Thoracic aorta (tissue), 2 donors: ENCODE results near the gene SNX8. TPM values are rescaled to one million over a fixed set of nuclear protein-coding genes. Genes with fewer than 3 reads are reported as not detected.

ENCODE experiments used
- ATAC-seq: fragments of 150-250 bp; one replicate; pipeline ENCODE4 v1.8.0; 2017; ENCODE audit warnings: low read depth; ENCODE audit not compliant: insufficient number of reproducible peaks, low FRiP score
- DNase-seq: peaks from one replicate; pipeline ENCODE4 v3.0.0-alpha.2; 2020; ENCODE audit warnings: low spot score
- H3K27ac ChIP-seq, 2 donors: fragments of 200-600 bp; sonication (generic); 1 replicate in 1 of 2; 2 replicates in 1 of 2; pipeline ENCODE4 v1.5.1; 2016; ENCODE audit warnings: mild to moderate bottlenecking in 2 of 2, moderate library complexity in 2 of 2
- H3K27me3 ChIP-seq: fragments of 200-600 bp; sonication (generic); replicated peaks from 2 replicates; pipeline ENCODE4 v1.6.0; 2016; ENCODE audit warnings: mild to moderate bottlenecking; ENCODE audit not compliant: insufficient read depth
- H3K36me3 ChIP-seq: fragments of 200-600 bp; sonication (generic); one replicate; pipeline ENCODE4 v1.5.1; 2016
- H3K4me1 ChIP-seq, 2 donors: fragments of 200-600 bp; sonication (generic); 1 replicate in 1 of 2; 2 replicates in 1 of 2; pipeline versions ENCODE4 v1.5.1 to v1.6.0; 2016; ENCODE audit warnings: low read depth in 2 of 2, mild to moderate bottlenecking in 1 of 2; ENCODE audit not compliant: control insufficient read depth in 1 of 2
- H3K4me3 ChIP-seq: fragments of 200-600 bp; sonication (generic); 2 replicates; pipeline ENCODE4 v1.5.1; 2016; ENCODE audit warnings: mild to moderate bottlenecking
- H3K9me3 ChIP-seq: fragments of 200-600 bp; sonication (generic); 2 replicates; pipeline ENCODE4 v1.5.1; 2016
- total RNA-seq, 2 donors: library from RNA; depleted of rRNA; stranded (reverse); fragments of >200 nt; gene quantifications; one replicate each; pipeline versions ENCODE4 v1.1.0 to v1.2.3, GENCODE V29; 2016
- TF ChIP-seq, protein P1 (sequence below): fragments of 200-600 bp; sonication (generic); IDR thresholded peaks from one replicate; pipeline ENCODE4 v1.5.1; 2019; ENCODE audit warnings: antibody characterized with exemption

Gene SNX8
- total RNA-seq, 2 donors from 2014 or later, result 6.5 to 29.6 TPM

GRCh38 chr7:2224934-2225333 lies 89.3 kb downstream of the SNX8 start:
- Histone ChIP-seq H3K4me1 (peaks cover 0 to 3% of the 10 kb centered on the region in 2 donors), H3K4me3 (no peak overlapping the region), H3K36me3 (peaks cover 28% of the 10 kb centered on the region), H3K9me3 (no peaks in the 10 kb centered on the region), H3K27me3 (no peaks in the 10 kb centered on the region), H3K27ac (no peak overlapping the region)
- DNase-seq (no peak), ATAC-seq (no peak)
- TF ChIP-seq, protein P1, sequence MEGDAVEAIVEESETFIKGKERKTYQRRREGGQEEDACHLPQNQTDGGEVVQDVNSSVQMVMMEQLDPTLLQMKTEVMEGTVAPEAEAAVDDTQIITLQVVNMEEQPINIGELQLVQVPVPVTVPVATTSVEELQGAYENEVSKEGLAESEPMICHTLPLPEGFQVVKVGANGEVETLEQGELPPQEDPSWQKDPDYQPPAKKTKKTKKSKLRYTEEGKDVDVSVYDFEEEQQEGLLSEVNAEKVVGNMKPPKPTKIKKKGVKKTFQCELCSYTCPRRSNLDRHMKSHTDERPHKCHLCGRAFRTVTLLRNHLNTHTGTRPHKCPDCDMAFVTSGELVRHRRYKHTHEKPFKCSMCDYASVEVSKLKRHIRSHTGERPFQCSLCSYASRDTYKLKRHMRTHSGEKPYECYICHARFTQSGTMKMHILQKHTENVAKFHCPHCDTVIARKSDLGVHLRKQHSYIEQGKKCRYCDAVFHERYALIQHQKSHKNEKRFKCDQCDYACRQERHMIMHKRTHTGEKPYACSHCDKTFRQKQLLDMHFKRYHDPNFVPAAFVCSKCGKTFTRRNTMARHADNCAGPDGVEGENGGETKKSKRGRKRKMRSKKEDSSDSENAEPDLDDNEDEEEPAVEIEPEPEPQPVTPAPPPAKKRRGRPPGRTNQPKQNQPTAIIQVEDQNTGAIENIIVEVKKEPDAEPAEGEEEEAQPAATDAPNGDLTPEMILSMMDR, result no peak

GRCh38 chr7:2224491-2224928 lies 89.7 kb downstream of the SNX8 start:
- Histone ChIP-seq H3K9me3 (no peaks in the 10 kb centered on the region), H3K4me3 (no peak overlapping the region), H3K4me1 (no peaks in the 10 kb centered on the region), H3K27ac (no peak overlapping the region), H3K27me3 (no peaks in the 10 kb centered on the region), H3K36me3 (peaks cover 29% of the 10 kb centered on the region)
- ATAC-seq (no peak), DNase-seq (no peak)
- TF ChIP-seq, protein P1, result no peak

DNA sequence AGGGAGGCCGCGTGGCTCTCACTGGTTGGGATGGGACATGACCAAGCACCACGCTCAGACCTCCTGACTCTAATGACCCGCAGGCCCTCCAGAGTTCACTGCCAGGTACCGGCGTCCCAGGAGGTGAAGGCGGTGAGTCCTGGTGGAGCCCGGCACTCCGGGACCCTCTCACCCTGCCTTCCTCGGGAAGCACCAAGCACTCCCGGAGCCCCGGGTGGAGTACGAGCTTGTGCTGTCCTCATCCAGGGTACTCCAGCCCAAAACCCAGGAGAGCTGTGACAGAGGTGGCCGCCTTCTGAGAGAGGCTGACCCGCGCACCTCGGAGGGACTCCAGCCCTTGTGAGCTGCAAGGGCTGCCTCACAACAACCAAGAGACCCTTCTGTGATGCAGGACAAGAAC lies 90.9 kb downstream of the SNX8 start:
- H3K27ac ChIP-seq, result no peak overlapping the region
- ATAC-seq (no peak), DNase-seq (no peak)
- H3K27me3 ChIP-seq, result no peaks in the 10 kb centered on the region
- TF ChIP-seq, protein P1, result no peak
- peaks cover 29% of the 10 kb centered on the region for H3K36me3 ChIP-seq
- no peak overlapping the region for H3K4me3 ChIP-seq
- H3K4me1 ChIP-seq, result no peaks in the 10 kb centered on the region
- H3K9me3 ChIP-seq, result no peaks in the 10 kb centered on the region

GRCh38 chr7:2222516-2222915 lies 91.7 kb downstream of the SNX8 start:
- DNase-seq, result no peak
- Histone ChIP-seq H3K36me3 (peaks cover 32% of the 10 kb centered on the region), H3K4me1 (no peaks in the 10 kb centered on the region), H3K4me3 (no peak overlapping the region), H3K27ac (no peak overlapping the region), H3K27me3 (no peaks in the 10 kb centered on the region), H3K9me3 (no peaks in the 10 kb centered on the region)
- no peak for ATAC-seq
- TF ChIP-seq, protein P1, result no peak

GRCh38 chr7:2220954-2221353 lies 93.3 kb downstream of the SNX8 start:
- Histone ChIP-seq H3K4me3 (no peak overlapping the region), H3K9me3 (no peaks in the 10 kb centered on the region), H3K36me3 (peaks cover 40% of the 10 kb centered on the region), H3K27ac (no peak overlapping the region), H3K27me3 (no peaks in the 10 kb centered on the region), H3K4me1 (no peaks in the 10 kb centered on the region)
- TF ChIP-seq, protein P1, result no peak
- DNase-seq (no peak), ATAC-seq (no peak)
